IMR-90 (cell line): ENCODE measurements around the gene MBD3L2. TPM values are rescaled to one million over a fixed set of nuclear protein-coding genes. Genes with fewer than 3 reads are reported as not detected.

Experiments used
- ATAC-seq: fragments of 200-7000 bp; cut with Tn5 transposase; 2 replicates; pipeline ENCODE4 v1.9.1; 2020; ENCODE audit warnings: low read depth, mild to moderate bottlenecking, moderate library complexity
- BruUV-seq: library from RNA; stranded (reverse); fragments of 400-500 nt; replicated peaks from 2 replicates; lab custom pipeline; 2021; lab: Mats Ljungman, UMichigan
- CTCF ChIA-PET: fragments of 300-600 bp; formaldehyde crosslinking; extraction: SDS; loops from one replicate; lab custom pipeline; 2021; ENCODE audit warnings: antibody characterized with exemption; lab: Yijun Ruan, JAX
- POLR2A ChIA-PET: fragments of 300-600 bp; sonication (Branson Sonifier 250); formaldehyde crosslinking; loops from one replicate; lab custom pipeline; 2022; ENCODE audit warnings: antibody characterized with exemption; ENCODE audit not compliant: unreplicated experiment; lab: Charles Lee
- DNase-seq: peaks from one replicate; pipeline ENCODE4 v3.0.0; 2013
- H2AFZ ChIP-seq: replicated peaks from 2 replicates; pipeline ENCODE3; 2013; ENCODE audit warnings: low read length, mild to moderate bottlenecking; ENCODE audit not compliant: poor library complexity
- H2AK5ac ChIP-seq: 2 replicates; pipeline ENCODE4 v1.6.1; 2013; ENCODE audit warnings: low read depth, low read length, inconsistent platforms
- H2AK9ac ChIP-seq: replicated peaks from 2 replicates; pipeline ENCODE3; 2013; ENCODE audit warnings: mild to moderate bottlenecking, low read depth, low read length, moderate library complexity; ENCODE audit not compliant: poor library complexity
- H2BK120ac ChIP-seq: 2 replicates; pipeline ENCODE4 v1.6.1; 2013; ENCODE audit warnings: low read depth, low read length, inconsistent platforms
- H2BK15ac ChIP-seq: 3 replicates; pipeline ENCODE4 v1.6.1; 2013; ENCODE audit warnings: low read depth, low read length, inconsistent platforms
- H2BK20ac ChIP-seq: 2 replicates; pipeline ENCODE4 v1.6.1; 2013; ENCODE audit warnings: low read depth, mild to moderate bottlenecking, inconsistent platforms, low read length, moderate library complexity
- H2BK5ac ChIP-seq: 2 replicates; pipeline ENCODE4 v1.6.1; 2013; ENCODE audit warnings: mild to moderate bottlenecking, low read depth, low read length, inconsistent platforms; ENCODE audit not compliant: poor library complexity, severe bottlenecking
- H3K14ac ChIP-seq: replicated peaks from 2 replicates; pipeline ENCODE4 v1.6.1; 2013; ENCODE audit warnings: low read depth, low read length, inconsistent platforms
- H3K18ac ChIP-seq: 2 replicates; pipeline ENCODE4 v1.6.1; 2013; ENCODE audit warnings: low read depth, low read length, control low read depth
- H3K23ac ChIP-seq: 2 replicates; pipeline ENCODE4 v1.6.1; 2013; ENCODE audit warnings: low read depth, low read length, inconsistent platforms
- H3K27ac ChIP-seq: 2 replicates; pipeline ENCODE4 v1.5.1; 2013; ENCODE audit warnings: mild to moderate bottlenecking, control low read depth, low read length; ENCODE audit not compliant: insufficient read depth
- H3K27me3 ChIP-seq: 2 replicates; pipeline ENCODE4 v1.6.1; 2013; ENCODE audit warnings: low read length; ENCODE audit not compliant: control insufficient read depth, insufficient read depth
- H3K36me3 ChIP-seq: 2 replicates; pipeline ENCODE4 v1.6.1; 2013; ENCODE audit warnings: low read length, mixed read lengths; ENCODE audit not compliant: control insufficient read depth, insufficient read depth
- H3K4ac ChIP-seq: 2 replicates; pipeline ENCODE4 v1.6.1; 2013; ENCODE audit warnings: low read depth, low read length, inconsistent platforms
- H3K4me1 ChIP-seq: 2 replicates; pipeline ENCODE4 v1.6.1; 2013; ENCODE audit warnings: low read length, mixed read lengths; ENCODE audit not compliant: control insufficient read depth, insufficient read depth
- H3K4me2 ChIP-seq: 2 replicates; pipeline ENCODE4 v1.6.1; 2013; ENCODE audit warnings: low read depth, mild to moderate bottlenecking, control low read depth, low read length, moderate library complexity
- H3K4me3 ChIP-seq: 2 replicates; pipeline ENCODE4 v1.5.1; 2013; ENCODE audit warnings: low read depth, mild to moderate bottlenecking, control low read depth, low read length, moderate library complexity; ENCODE audit not compliant: insufficient read depth
- H3K56ac ChIP-seq: 2 replicates; pipeline ENCODE4 v1.6.1; 2013; ENCODE audit warnings: low read length, inconsistent platforms; ENCODE audit not compliant: insufficient read depth; ENCODE audit errors: extremely low read depth
- H3K79me1 ChIP-seq, 2 experiments: 2 replicates each; pipeline ENCODE4 v1.6.1; 2013; ENCODE audit warnings: low read length in 2 of 2, inconsistent platforms in 1 of 2, low read depth in 1 of 2
- H3K9ac ChIP-seq: 2 replicates; pipeline ENCODE4 v1.6.1; 2013; ENCODE audit warnings: low read depth, low read length, control low read depth
- H3K9me1 ChIP-seq: 2 replicates; pipeline ENCODE4 v1.6.1; 2013; ENCODE audit warnings: low read length, inconsistent platforms; ENCODE audit not compliant: insufficient read depth
- H3K9me3 ChIP-seq: 2 replicates; pipeline ENCODE4 v1.6.1; 2013; ENCODE audit warnings: low read length; ENCODE audit not compliant: control insufficient read depth, insufficient read depth
- H4K20me1 ChIP-seq: 2 replicates; pipeline ENCODE4 v1.6.1; 2013; ENCODE audit warnings: low read length, inconsistent platforms; ENCODE audit not compliant: insufficient read depth
- H4K5ac ChIP-seq: 2 replicates; pipeline ENCODE4 v1.6.1; 2013; ENCODE audit warnings: mild to moderate bottlenecking, low read depth, low read length, control low read depth
- H4K8ac ChIP-seq, 2 experiments: 2 replicates each; pipeline ENCODE4 v1.6.1; 2013; ENCODE audit warnings: low read depth in 2 of 2, low read length in 2 of 2, control low read depth in 1 of 2, inconsistent platforms in 1 of 2
- H4K91ac ChIP-seq: 2 replicates; pipeline ENCODE4 v1.6.1; 2013; ENCODE audit warnings: low read depth, low read length, inconsistent platforms; ENCODE audit not compliant: insufficient read depth
- BHLHE40 ChIP-seq: fragments of 150-350 bp; IDR thresholded peaks from 2 replicates; pipeline ENCODE4 v1.6.1; 2016; ENCODE audit warnings: mild to moderate bottlenecking, low read depth, low read length
- CEBPB ChIP-seq: IDR thresholded peaks from 2 replicates; pipeline ENCODE4 v1.6.1; 2012; ENCODE audit warnings: low read depth, low read length, improper control_type of control experiment
- CHD1 ChIP-seq: IDR thresholded peaks from 2 replicates; pipeline ENCODE4 v1.6.1; 2012; ENCODE audit warnings: low read depth, low read length, improper control_type of control experiment
- ELK1 ChIP-seq: fragments of 150-350 bp; IDR thresholded peaks from 2 replicates; pipeline ENCODE4 v1.6.1; 2016; ENCODE audit warnings: low read depth, mild to moderate bottlenecking, low read length, moderate library complexity, borderline replicate concordance
- FOS ChIP-seq: fragments of 150-350 bp; IDR thresholded peaks from 2 replicates; pipeline ENCODE4 v1.6.1; 2016; ENCODE audit warnings: low read depth, low read length
- MAZ ChIP-seq: IDR thresholded peaks from 2 replicates; pipeline ENCODE4 v1.6.1; 2012; ENCODE audit warnings: low read depth, mild to moderate bottlenecking, low read length, improper control_type of control experiment, moderate library complexity, borderline replicate concordance
- MXI1 ChIP-seq: IDR thresholded peaks from 2 replicates; pipeline ENCODE4 v1.6.1; 2012; ENCODE audit warnings: low read depth, mild to moderate bottlenecking, low read length, moderate library complexity, borderline replicate concordance
- NFE2L2 ChIP-seq: fragments of 150-350 bp; IDR thresholded peaks from 2 replicates; pipeline ENCODE4 v1.6.1; 2016; ENCODE audit warnings: low read depth, mild to moderate bottlenecking, low read length
- POLR2A ChIP-seq: IDR thresholded peaks from 2 replicates; pipeline ENCODE4 v1.6.1; 2012; ENCODE audit warnings: mild to moderate bottlenecking, low read depth, low read length
- RAD21 ChIP-seq: IDR thresholded peaks from 2 replicates; pipeline ENCODE4 v1.6.1; 2012; ENCODE audit warnings: low read length, improper control_type of control experiment
- RCOR1 ChIP-seq: IDR thresholded peaks from 2 replicates; pipeline ENCODE4 v1.6.1; 2012; ENCODE audit warnings: mild to moderate bottlenecking, low read length, improper control_type of control experiment; ENCODE audit not compliant: insufficient replicate concordance
- SMC3 ChIP-seq: fragments of 150-350 bp; IDR thresholded peaks from 2 replicates; pipeline ENCODE4 v1.6.1; 2016; ENCODE audit warnings: low read depth, mild to moderate bottlenecking, antibody characterized with exemption, low read length, moderate library complexity
- USF2 ChIP-seq: fragments of 150-350 bp; IDR thresholded peaks from 2 replicates; pipeline ENCODE4 v1.6.1; 2017; ENCODE audit warnings: mild to moderate bottlenecking, antibody characterized with exemption, low read length, low read depth
- WGBS, 2 experiments: methylation state at CpG; one replicate each; pipeline versions ENCODE4 v1.1.5 to v1.1.7; 2013; ENCODE audit warnings: missing lambda C conversion rate in 2 of 2; ENCODE audit not compliant: insufficient read length in 1 of 2; ENCODE audit errors: extremely low coverage in 2 of 2; 5-methylcytosine and 5-hydroxymethylcytosine counted together
- dilution Hi-C: fragments of 300-500 bp; cut with HindIII; formaldehyde crosslinking; loops from one replicate; pipeline ENCODE4 v1.14.3; 2018; ENCODE audit warnings: low sequenced_read_pairs; ENCODE audit not compliant: unreplicated experiment
- in situ Hi-C: fragments of 300-500 bp; cut with MboI; formaldehyde crosslinking; loops from 3 replicates; pipeline ENCODE4 v1.14.3; 2019; ENCODE audit warnings: low sequenced_read_pairs, inconsistent platforms, mixed read lengths
- intact Hi-C: fragments of 100-400 bp; cut with micrococcal nuclease; formaldehyde crosslinking; loops from 2 replicates; pipeline ENCODE4 v1.10.0; 2022
- polyA plus RNA-seq, 3 experiments: library from polyadenylated mRNA; depleted of rRNA; stranded (reverse); fragments of >200 nt; gene quantifications; 2 replicates each; pipeline ENCODE4 v1.2.3, GENCODE V29; 2012; ENCODE audit warnings: low replicate concordance in 1 of 3
- total RNA-seq: library from RNA; depleted of rRNA; stranded (reverse); fragments of >200 nt; gene quantifications from 2 replicates; pipeline ENCODE4 v1.2.3, GENCODE V29; 2012
- TF ChIP-seq, protein P1 (sequence below): conservative IDR thresholded peaks from 2 replicates; pipeline ENCODE4 v1.5.1; 2012; ENCODE audit warnings: mild to moderate bottlenecking, low read depth, low read length, improper control_type of control experiment

MBD3L2 gene
- total and polyA plus RNA-seq, 2 of the 4 experiments (the other 2 are of a cell fraction), result not detected

DNA sequence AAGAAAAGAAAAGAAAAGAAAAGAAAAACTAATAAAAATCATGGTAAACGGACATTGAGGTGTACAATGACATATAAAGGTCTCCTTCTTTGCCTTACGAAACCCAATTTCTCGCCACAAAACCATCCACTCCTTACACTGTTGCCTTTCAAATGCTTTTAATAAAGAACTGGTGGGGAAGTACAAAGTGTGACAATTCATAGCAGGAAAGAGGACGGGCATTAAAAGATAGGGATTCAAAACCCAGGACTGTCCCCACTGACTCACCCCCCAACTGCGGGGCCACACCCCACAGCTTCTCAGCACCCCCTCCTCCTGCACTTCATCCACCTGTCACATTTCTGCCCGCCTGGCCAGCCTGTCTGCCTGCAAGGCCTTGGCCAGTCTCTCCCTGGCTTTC is 30.3 kb upstream of the MBD3L2 start:
- Histone ChIP-seq H3K23ac (no peak overlapping the region), H3K18ac (no peak overlapping the region), H3K9me1 (no peaks in the 10 kb centered on the region), H2BK5ac (no peak overlapping the region), H3K27ac (no peak overlapping the region), H3K56ac (no peak overlapping the region), H2BK120ac (no peak overlapping the region), H2AK5ac (no peak overlapping the region), H3K79me1 (no peaks in the 10 kb centered on the region), H3K27me3 (no peaks in the 10 kb centered on the region), H2AK9ac (no peak overlapping the region), H4K5ac (no peak overlapping the region), H3K9me3 (peaks cover 8% of the 10 kb centered on the region; the same call in 1 of the 2 replicates), H3K36me3 (no peaks in the 10 kb centered on the region), H3K9ac (no peak overlapping the region), H3K4me3 (no peak overlapping the region), H4K8ac (no peak overlapping the region), H2BK20ac (no peak overlapping the region), H2BK15ac (no peak overlapping the region), H3K14ac (no peak overlapping the region), H3K4ac (no peak overlapping the region), H4K91ac (no peak overlapping the region), H2AFZ (no peak overlapping the region), H4K20me1 (no peaks in the 10 kb centered on the region), H3K4me2 (no peak overlapping the region), H3K4me1 (no peaks in the 10 kb centered on the region)
- ATAC-seq (no peak), DNase-seq (no peak)
- WGBS, 2 experiments, result no CpG with 5 or more reads among the region's 6 CpGs
- TF ChIP-seq, protein P1, sequence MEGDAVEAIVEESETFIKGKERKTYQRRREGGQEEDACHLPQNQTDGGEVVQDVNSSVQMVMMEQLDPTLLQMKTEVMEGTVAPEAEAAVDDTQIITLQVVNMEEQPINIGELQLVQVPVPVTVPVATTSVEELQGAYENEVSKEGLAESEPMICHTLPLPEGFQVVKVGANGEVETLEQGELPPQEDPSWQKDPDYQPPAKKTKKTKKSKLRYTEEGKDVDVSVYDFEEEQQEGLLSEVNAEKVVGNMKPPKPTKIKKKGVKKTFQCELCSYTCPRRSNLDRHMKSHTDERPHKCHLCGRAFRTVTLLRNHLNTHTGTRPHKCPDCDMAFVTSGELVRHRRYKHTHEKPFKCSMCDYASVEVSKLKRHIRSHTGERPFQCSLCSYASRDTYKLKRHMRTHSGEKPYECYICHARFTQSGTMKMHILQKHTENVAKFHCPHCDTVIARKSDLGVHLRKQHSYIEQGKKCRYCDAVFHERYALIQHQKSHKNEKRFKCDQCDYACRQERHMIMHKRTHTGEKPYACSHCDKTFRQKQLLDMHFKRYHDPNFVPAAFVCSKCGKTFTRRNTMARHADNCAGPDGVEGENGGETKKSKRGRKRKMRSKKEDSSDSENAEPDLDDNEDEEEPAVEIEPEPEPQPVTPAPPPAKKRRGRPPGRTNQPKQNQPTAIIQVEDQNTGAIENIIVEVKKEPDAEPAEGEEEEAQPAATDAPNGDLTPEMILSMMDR, result no peak
- TF ChIP-seq RCOR1 (no peak), CEBPB (no peak), SMC3 (no peak), MAZ (no peak), BHLHE40 (no peak), ELK1 (no peak), RAD21 (no peak), CHD1 (no peak), USF2 (no peak), POLR2A (no peak), MXI1 (no peak), FOS (no peak), NFE2L2 (no peak)
- POLR2A ChIA-PET, result no interaction called here
- intact Hi-C loops (no loop called here), dilution Hi-C loops (no loop called here), in situ Hi-C loops (no loop called here)
- CTCF ChIA-PET, result no interaction called here
- no TSS peak for BruUV-seq
